ENCODE data around the gene DOCK3.
"Not testable (repeated sequence)": the region's sequence is repeated elsewhere in the genome, so short reads cannot be mapped to it uniquely, and the experiment has no call there.

The DOCK3 gene

DNA sequence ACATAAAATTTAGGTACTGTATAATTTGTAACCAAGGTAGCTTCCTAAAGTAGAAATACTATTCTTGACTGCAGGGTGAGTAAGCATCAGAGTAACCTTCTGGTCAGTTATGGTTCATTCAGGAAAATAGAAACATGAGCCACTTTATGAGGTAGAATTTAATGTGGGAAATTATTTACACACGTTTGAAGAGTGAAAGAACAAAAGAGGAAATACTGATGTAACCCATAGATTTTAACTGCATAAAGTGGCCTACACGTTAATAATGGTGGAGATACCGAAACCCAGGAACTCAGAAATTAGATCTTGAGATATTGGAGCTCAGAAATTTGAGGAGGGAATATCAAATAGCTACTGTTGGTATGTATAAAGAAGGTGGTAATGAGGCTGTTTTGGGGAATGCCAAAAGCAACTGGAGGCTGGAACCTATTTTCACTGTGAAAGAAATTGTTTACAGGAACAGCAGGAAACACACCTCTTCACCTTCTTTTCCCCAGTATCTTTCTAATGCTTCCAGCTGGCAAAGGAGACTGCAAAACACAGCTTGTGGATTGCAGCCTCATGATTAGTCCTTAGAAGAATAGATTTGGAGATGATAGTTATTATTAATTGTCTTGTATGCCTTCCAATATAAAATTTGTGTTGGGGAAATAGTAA lies 216.1 kb downstream of the DOCK3 start:
- DNase-seq = no peak
- no peak overlapping the region for H3K27ac ChIP-seq
- TF ChIP-seq, protein P1, sequence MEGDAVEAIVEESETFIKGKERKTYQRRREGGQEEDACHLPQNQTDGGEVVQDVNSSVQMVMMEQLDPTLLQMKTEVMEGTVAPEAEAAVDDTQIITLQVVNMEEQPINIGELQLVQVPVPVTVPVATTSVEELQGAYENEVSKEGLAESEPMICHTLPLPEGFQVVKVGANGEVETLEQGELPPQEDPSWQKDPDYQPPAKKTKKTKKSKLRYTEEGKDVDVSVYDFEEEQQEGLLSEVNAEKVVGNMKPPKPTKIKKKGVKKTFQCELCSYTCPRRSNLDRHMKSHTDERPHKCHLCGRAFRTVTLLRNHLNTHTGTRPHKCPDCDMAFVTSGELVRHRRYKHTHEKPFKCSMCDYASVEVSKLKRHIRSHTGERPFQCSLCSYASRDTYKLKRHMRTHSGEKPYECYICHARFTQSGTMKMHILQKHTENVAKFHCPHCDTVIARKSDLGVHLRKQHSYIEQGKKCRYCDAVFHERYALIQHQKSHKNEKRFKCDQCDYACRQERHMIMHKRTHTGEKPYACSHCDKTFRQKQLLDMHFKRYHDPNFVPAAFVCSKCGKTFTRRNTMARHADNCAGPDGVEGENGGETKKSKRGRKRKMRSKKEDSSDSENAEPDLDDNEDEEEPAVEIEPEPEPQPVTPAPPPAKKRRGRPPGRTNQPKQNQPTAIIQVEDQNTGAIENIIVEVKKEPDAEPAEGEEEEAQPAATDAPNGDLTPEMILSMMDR (IDR thresholded peaks at IDR 0.05; ENCODE audit: low read depth, low read length) = no peak

DNA sequence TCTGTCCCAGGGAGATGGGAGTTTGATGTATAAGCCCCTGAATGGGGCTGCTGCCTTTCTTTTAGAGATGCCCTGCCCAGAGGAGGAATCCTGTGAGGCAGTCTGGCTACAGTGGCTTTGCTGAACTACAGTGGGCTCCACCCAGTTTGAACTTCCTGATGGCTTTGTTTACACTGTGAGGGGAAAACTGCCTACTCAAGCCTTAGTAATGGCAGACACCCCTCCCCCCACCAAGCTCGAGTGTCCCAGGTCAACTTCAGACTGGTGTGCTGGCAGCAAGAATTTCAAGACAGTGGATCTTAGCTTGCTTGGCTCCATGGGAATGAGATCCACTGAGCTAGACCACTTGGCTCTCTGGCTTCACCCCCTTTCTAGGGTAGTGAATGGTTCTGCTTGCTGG lies 226.4 kb downstream of the DOCK3 start:
- not testable (repeated sequence) for H3K4me3 ChIP-seq (ENCODE audit: low read depth, low read length); H3K27ac ChIP-seq; H3K27me3 ChIP-seq (ENCODE audit: insufficient read depth, low read depth, severe bottlenecking); H3K36me3 ChIP-seq; DNase-seq; H3K9me3 ChIP-seq (ENCODE audit: severe bottlenecking)

More for the DNA sequence above, 216.1 kb downstream of the DOCK3 start:
- no peaks in the 10 kb centered on the region for H3K36me3 ChIP-seq
- no peak overlapping the region for H3K4me3 ChIP-seq (ENCODE audit: low read depth, low read length)
- peaks cover under 1% of the 10 kb centered on the region for H3K9me3 ChIP-seq (ENCODE audit: severe bottlenecking)
- H3K27me3 ChIP-seq (ENCODE audit: insufficient read depth, low read depth, severe bottlenecking) = no peaks in the 10 kb centered on the region

DNA sequence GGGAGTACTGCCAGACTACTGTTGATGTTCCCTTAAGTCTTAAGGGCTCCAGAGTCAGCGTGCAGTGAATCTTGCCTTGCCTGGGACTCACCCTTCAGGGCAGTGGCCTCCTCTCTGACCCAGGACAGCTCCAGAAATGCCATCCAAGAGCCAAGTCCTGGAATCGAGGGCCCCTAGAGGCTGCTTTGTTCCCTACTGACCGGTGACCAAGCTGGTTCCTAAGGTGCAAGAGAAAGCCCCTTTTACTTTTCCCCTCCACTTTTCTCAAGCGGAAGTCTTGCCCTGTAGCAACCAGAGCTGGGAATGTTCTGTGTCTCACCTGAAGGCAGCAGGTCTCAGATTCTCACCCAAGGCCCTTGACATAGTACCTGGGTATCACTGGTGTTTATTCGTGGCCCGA lies 238.0 kb downstream of the DOCK3 start:
- DNase-seq = no peak
- H3K36me3 ChIP-seq = no peaks in the 10 kb centered on the region
- no peaks in the 10 kb centered on the region for H3K27me3 ChIP-seq (ENCODE audit: insufficient read depth, low read depth, severe bottlenecking)
- H3K4me3 ChIP-seq (ENCODE audit: low read depth, low read length) = no peak overlapping the region
- TF ChIP-seq, protein P1 (IDR thresholded peaks at IDR 0.05; ENCODE audit: low read depth, low read length) = no peak
- no peaks in the 10 kb centered on the region for H3K9me3 ChIP-seq (ENCODE audit: severe bottlenecking)
- H3K27ac ChIP-seq = no peak overlapping the region

DNA sequence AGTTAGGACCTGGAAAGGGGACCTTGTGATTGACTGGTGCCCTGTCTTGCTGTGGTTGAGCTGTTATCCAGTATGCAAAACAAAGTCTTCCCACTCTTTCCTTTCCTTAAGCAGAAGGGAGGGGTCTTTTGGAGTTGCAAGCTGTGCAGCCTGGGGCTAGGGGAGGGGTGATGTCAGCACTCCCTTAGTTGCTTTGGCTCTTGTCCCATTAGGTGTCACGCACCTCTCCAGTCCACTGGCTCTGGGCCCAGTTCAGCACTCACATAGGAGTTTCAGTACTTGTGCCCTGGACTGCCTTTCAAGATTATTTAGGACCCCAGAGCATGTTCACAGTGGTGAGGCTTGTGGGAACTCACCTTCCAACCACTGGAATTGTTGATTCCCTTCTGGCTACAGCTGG lies 238.5 kb downstream of the DOCK3 start:
- Histone ChIP-seq H3K27me3 (ENCODE audit: insufficient read depth, low read depth, severe bottlenecking) (no peaks in the 10 kb centered on the region), H3K27ac (no peak overlapping the region), H3K36me3 (no peaks in the 10 kb centered on the region), H3K4me3 (ENCODE audit: low read depth, low read length) (no peak overlapping the region), H3K9me3 (ENCODE audit: severe bottlenecking) (no peaks in the 10 kb centered on the region)
- no peak for DNase-seq
- TF ChIP-seq, protein P1 (IDR thresholded peaks at IDR 0.05; ENCODE audit: low read depth, low read length) = no peak

DNA sequence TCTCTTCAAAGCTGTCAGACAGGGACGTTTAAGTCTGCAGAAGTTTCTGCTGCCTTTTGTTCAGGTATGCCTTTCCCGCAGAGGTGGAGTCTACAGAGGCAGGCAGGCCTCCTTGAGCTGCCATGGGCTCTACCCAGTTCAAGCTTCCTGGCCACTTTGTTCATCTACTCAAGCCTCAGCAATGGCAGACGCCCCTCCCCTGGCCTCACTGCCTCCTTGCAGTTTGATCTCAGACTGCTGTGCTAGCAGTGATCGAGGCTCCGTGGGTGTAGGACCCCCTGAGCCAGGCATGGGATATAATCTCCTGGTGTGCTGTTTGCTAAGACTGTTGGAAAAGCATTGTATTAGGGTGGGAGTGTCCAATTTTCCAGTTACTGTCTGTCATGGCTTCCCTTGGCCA lies 247.3 kb downstream of the DOCK3 start:
- not testable (repeated sequence) for H3K4me3 ChIP-seq (ENCODE audit: low read depth, low read length); H3K36me3 ChIP-seq; DNase-seq; H3K9me3 ChIP-seq (ENCODE audit: severe bottlenecking); H3K27ac ChIP-seq; H3K27me3 ChIP-seq (ENCODE audit: insufficient read depth, low read depth, severe bottlenecking)

DNA sequence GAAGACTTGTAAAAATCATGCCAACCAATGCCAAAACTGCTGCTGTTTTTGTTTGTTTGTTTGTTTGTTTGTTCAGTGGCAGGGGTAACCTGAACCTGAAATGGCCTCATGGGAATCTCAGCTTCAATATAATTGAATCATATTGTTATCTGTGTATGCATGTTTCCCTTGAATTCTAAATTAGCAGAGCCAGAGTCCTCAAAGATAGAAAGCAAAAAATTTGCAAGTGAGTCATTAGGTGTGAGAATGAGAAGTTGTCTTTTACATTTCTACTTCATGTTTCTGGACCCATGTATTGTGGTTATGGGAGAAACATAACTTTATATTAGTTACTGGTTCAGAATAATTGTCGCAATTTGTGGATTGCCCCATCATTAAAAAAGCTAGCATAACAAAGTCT lies 249.2 kb downstream of the DOCK3 start:
- Histone ChIP-seq H3K27ac (no peak overlapping the region), H3K27me3 (ENCODE audit: insufficient read depth, low read depth, severe bottlenecking) (no peaks in the 10 kb centered on the region), H3K36me3 (no peaks in the 10 kb centered on the region), H3K4me3 (ENCODE audit: low read depth, low read length) (no peak overlapping the region), H3K9me3 (ENCODE audit: severe bottlenecking) (no peaks in the 10 kb centered on the region)
- DNase-seq = no peak
- TF ChIP-seq, protein P1 (IDR thresholded peaks at IDR 0.05; ENCODE audit: low read depth, low read length) = no peak

DNA sequence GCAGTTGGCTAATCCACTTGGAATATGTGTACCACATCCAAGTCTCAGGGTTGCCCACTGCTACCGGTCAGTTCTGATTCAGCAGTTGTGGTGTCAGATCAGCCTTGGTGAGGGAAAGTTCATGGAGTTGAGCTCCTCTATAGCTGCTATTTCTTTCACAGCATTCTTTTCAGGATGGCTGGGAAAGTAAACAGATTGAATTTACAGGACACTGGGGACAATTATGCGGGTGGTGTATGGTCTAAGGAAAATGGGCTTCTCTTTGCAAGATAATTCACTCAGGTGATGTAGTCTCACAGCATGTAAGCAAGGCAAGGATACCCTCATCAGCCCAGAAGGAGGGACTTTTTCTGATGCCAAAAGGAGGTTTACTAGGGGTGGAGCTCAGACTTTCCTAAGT lies 249.9 kb downstream of the DOCK3 start:
- H3K27ac ChIP-seq = no peak overlapping the region
- DNase-seq = no peak

More for the DNA sequence above, 249.9 kb downstream of the DOCK3 start:
- H3K36me3 ChIP-seq = no peaks in the 10 kb centered on the region
- no peaks in the 10 kb centered on the region for H3K27me3 ChIP-seq (ENCODE audit: insufficient read depth, low read depth, severe bottlenecking)
- TF ChIP-seq, protein P1 (IDR thresholded peaks at IDR 0.05; ENCODE audit: low read depth, low read length) = no peak
- no peaks in the 10 kb centered on the region for H3K9me3 ChIP-seq (ENCODE audit: severe bottlenecking)
- H3K4me3 ChIP-seq (ENCODE audit: low read depth, low read length) = no peak overlapping the region
